Stimulated activated CD8-positive, alpha-beta memory T cell treated with anti-CD3 and anti-CD28 coated beads, Interleukin-15, amount 100 ng/mL, for 24 hours (primary cell): Measurements from ENCODE around the gene IGFBP5.

Experiments used
- DNase-seq: peaks from one replicate; pipeline ENCODE4 v3.0.0-alpha.2; 2020; ENCODE audit warnings: low read depth

IGFBP5 gene

GRCh38 chr2:216695401-216695821, at the start of gene IGFBP5:
Gene IGFBP5 (minus strand): TSS chr2:216695549. CDS start chr2:216694775, 774 bp downstream.
- no peak for DNase-seq

- DNase-seq = no peak
Observed at GRCh38 chr2:216743781-216744180, 48.4 kb upstream of the IGFBP5 start.

DNA sequence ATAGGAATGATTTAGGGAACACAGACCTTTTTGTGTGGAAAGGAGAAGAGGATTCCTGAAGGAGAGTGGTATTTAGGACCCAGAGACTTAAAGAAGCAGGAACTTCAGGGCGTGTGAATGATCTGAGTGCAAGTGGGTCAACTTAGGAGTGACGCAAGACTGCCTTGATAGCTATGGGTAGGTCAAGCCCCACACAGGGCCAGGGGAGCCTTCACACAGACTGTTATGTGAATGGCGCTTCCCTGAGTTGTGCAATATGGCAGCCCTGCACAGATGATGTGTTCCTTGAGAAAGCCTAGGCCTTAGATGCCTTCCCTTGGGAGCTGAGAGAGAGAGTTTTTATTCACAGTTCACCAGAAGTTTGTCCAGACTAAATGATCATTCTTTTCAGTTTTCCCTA, 47.1 kb upstream of the IGFBP5 start:
- no peak for DNase-seq

GRCh38 chr2:216741223-216741593, 45.9 kb upstream of the IGFBP5 start:
- no peak for DNase-seq

- no peak for DNase-seq
Observed at GRCh38 chr2:216740557-216741222, 45.3 kb upstream of the IGFBP5 start.

- no peak for DNase-seq
Observed at GRCh38 chr2:216739035-216739434, 43.7 kb upstream of the IGFBP5 start.

GRCh38 chr2:216737676-216738075, 42.3 kb upstream of the IGFBP5 start:
- DNase-seq = no peak

- no peak for DNase-seq
Observed at GRCh38 chr2:216736326-216736725, 41.0 kb upstream of the IGFBP5 start.

- DNase-seq = no peak
Observed at GRCh38 chr2:216735668-216736067, 40.3 kb upstream of the IGFBP5 start.

- DNase-seq = no peak
Observed at GRCh38 chr2:216735086-216735485, 39.7 kb upstream of the IGFBP5 start.

DNA sequence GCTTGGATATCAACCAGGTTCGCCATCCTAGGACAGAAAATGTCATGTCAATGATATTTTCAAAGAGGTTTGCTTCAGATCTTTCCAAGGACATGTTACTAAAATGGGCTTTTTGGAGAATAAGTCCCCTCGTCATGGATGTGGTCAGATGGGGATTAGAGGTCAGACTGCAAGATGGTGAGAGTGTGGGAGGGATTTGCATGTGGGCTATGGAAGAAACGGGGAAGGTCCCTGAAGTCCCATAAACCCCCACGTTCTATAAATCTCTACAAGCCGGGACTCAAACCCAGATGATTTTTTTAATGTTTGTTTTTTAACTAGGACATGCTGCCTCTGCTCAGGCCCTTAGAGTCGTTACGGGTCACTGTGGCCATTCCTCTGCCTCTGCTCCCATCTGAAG, 37.7 kb upstream of the IGFBP5 start:
- DNase-seq = no peak

DNA sequence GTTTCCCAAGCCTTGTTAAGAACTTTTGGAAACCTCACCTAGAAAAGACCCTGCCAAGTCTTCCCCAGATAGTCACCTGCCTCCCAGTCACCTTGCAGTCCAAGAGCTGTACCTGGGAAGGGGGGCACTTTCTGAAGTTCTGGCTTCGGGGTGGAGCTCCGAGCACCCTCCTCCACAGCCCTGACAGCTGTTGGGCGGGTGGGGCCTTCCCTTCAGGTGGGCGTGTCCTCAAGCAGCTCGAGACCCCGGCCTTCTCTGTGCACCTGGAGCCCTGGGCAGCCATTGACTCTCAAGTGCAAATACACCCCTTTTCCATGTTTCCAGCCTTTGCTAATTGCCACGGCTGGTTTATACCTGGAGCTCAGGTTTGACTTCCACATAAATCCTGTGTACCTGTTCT, 37.0 kb upstream of the IGFBP5 start:
- no peak for DNase-seq

DNA sequence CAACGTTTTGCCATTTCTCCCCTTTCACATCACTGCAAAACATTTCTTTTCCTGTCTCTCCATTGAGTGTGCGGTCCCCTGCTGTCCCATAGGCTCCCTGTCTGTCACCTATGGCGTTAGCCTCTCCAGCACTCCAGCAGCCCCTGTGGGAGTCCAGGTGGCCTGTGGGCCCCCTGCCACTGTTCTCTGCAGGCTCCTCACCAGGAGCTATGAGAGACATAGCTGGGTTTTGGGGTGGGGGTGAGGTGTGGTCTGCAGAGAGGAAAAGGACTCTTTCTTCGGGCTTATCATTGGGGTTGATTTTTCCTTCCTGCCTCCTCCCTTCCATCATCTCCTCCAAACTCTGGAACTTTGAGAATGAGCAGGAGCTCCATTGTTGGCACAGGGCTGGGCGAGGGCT, 36.1 kb upstream of the IGFBP5 start:
- no peak for DNase-seq

DNA sequence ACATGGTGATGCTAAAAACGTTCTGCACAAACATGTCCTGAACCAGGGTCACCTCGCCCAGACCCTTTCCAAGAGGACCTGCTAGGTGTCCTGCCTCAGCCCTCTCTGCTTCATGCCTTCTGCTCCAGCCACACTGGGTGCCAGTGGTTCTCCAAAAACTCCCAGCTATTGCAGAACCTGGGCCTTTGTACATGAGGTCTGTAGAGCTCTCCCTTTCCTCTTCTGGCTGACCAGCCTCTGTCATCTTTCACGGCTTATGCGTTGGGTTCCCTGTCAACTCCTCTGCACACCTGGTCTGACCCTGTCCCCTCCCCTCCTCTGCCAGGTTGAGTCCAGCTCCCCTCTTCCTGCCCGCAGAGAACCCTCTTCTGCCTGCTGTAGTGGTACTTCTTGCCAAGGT, 35.5 kb upstream of the IGFBP5 start:
- no peak for DNase-seq

DNA sequence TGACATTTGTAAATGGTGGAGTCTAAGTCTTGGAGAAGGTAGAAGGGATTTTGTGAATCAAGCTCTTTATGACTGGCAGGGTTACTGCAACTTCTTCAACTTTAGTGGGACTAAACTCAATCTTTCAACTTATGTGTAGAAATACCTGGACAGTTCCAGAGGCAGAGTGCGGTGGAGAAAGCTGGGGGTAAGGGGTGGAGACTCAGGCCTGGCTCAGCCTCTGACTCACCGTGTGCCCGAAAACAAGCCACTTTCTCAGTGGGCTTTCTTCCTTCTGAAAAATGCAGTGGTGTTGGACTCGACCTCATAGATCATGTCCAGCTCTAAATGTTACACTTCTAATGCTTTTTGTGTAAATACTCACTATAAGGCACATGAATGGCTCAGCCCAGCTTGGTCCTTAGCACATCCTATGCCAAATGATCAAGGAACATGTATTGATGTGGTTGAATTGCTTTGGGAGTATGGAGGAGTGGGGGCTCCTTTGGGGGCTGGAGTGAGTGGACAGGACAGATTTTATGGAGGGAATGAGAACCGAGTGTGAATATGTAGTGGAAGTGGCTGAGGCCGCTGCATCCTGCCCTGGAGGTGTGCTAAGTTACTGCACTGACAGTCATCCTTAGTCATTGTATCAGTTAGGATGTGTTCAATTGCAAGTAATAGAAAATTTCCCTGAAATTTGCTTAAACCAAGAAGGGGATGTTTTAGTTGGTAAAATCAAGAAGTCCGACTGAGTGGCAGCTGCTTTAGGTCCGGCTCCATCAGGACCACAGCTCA, 32.2 kb upstream of the IGFBP5 start:
- DNase-seq = no peak

DNA sequence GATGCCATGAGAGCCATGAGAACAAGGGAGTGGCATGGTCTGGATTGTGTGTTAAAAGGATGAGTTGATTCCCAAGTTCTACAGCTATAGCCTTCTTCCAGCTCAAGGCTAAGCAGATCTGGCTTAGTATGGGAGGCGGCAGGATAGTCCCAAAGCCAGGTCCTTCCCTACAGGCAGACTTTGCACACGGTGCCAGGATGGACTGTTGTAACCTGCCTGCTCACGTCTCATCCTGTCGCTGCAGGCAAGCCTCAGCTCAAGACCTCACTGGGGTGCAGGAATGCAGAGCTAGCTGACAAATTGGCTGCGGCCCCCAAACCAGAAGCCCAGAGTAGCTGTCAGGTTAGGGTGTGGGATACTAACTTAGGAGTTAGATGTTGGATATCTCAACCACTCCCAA, 28.8 kb upstream of the IGFBP5 start:
- no peak for DNase-seq

- no peak for DNase-seq
Observed at GRCh38 chr2:216721141-216721540, 25.8 kb upstream of the IGFBP5 start.

GRCh38 chr2:216720722-216721121, 25.4 kb upstream of the IGFBP5 start:
- no peak for DNase-seq

- no peak for DNase-seq
Observed at GRCh38 chr2:216717907-216718615, 22.7 kb upstream of the IGFBP5 start.

- DNase-seq = no peak
Observed at GRCh38 chr2:216717491-216717901, 22.1 kb upstream of the IGFBP5 start.

DNA sequence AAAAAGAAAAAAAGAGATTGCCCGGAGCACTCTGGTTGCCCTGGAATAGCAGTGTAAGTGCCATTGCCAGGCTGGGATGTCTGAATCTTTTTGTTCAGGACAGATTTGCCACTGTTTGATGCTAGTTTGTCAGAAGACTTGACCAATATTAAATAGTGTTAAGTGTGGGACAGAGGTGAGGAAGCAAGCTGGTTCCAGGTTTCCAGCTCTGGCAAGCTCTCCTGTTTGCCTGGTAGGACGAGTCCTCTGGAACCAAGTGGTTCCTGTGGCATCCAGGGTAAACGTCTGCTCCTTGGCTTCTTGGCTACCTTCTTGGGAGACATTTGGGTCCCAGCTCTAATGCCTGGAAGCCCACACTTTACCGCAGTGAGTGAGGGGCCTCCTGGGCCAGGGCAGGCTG, 20.8 kb upstream of the IGFBP5 start:
- no peak for DNase-seq

DNA sequence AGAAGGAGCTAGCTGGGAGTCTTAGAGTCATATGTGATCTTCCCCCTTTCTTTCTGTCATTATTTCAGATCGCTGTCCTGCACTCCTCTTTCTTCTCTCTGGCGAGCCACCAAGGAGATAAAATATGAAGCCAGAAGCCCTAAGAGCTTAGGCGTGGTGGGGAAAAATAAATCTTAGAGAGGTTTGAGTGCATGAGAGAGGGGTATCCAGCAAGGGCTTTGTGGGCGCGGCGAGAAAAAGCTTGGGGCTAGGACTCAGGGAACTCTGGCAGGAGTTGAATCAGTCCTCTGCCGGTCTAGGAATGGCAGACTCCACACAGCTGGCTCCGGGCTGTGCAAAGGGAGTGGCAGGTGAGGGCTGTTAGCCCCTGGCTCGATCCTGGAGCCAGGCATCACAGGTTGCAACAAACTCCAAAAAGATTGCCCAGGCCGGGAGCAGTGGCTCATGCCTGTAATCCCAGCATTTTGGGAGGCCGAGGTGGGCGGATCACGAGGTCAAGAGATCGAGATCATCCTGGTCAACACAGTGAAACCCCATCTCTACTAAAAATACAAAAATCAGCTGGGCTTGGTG, 20.1 kb upstream of the IGFBP5 start:
- DNase-seq = no peak

GRCh38 chr2:216714376-216714775, 19.0 kb upstream of the IGFBP5 start:
- no peak for DNase-seq
